Activated CD8-positive, alpha-beta T cell treated with anti-CD3 and anti-CD28 coated beads, Interleukin-2, amount 10 ng/mL, durations not matched to agents 7 days and 5 days (primary cell): ENCODE data around the gene CDCA5. TPM values are rescaled to one million over a fixed set of nuclear protein-coding genes. Genes with fewer than 3 reads are reported as not detected.

Source experiments
- ATAC-seq: fragments of 150-1000 bp; cut with Tn5 transposase; one replicate; pipeline ENCODE4 v1.10.0; 2021; ENCODE audit warnings: moderate library complexity
- CTCF ChIA-PET: fragments of 350-600 bp; sonication (Branson Sonifier 250); formaldehyde crosslinking; loops from one replicate; lab custom pipeline; 2021; ENCODE audit warnings: antibody characterized with exemption; lab: Charles Lee
- POLR2A ChIA-PET: fragments of 350-600 bp; sonication (Branson Sonifier 250); formaldehyde crosslinking; loops from one replicate; lab custom pipeline; 2021; ENCODE audit warnings: antibody characterized with exemption; lab: Charles Lee
- DNase-seq: peaks from one replicate; pipeline ENCODE4 v3.0.0-alpha.2; 2020
- H3K27ac Mint-ChIP-seq: one replicate; pipeline ENCODE4 v1.8.0; 2021; ENCODE audit warnings: mild to moderate bottlenecking, mixed read lengths
- H3K27me3 Mint-ChIP-seq: one replicate; pipeline ENCODE4 v1.8.0; 2021; ENCODE audit warnings: low read depth, mixed read lengths
- H3K36me3 Mint-ChIP-seq: one replicate; pipeline ENCODE4 v1.8.0; 2021; ENCODE audit warnings: low read depth, mixed read lengths
- H3K4me1 Mint-ChIP-seq: one replicate; pipeline ENCODE4 v1.8.0; 2021; ENCODE audit warnings: low read depth, mixed read lengths
- H3K4me3 Mint-ChIP-seq: one replicate; pipeline ENCODE4 v1.8.0; 2021; ENCODE audit warnings: mild to moderate bottlenecking, mixed read lengths
- H3K9me3 Mint-ChIP-seq: one replicate; pipeline ENCODE4 v1.8.0; 2022; ENCODE audit warnings: mixed read lengths; ENCODE audit not compliant: insufficient read depth
- total RNA-seq, 2 experiments: library from RNA; stranded (reverse); gene quantifications; one replicate each; pipeline ENCODE4 v1.2.3, GENCODE V29; 2021

The CDCA5 gene
- total RNA-seq, 2 experiments from 2014 or later: 127 to 129 TPM

DNA sequence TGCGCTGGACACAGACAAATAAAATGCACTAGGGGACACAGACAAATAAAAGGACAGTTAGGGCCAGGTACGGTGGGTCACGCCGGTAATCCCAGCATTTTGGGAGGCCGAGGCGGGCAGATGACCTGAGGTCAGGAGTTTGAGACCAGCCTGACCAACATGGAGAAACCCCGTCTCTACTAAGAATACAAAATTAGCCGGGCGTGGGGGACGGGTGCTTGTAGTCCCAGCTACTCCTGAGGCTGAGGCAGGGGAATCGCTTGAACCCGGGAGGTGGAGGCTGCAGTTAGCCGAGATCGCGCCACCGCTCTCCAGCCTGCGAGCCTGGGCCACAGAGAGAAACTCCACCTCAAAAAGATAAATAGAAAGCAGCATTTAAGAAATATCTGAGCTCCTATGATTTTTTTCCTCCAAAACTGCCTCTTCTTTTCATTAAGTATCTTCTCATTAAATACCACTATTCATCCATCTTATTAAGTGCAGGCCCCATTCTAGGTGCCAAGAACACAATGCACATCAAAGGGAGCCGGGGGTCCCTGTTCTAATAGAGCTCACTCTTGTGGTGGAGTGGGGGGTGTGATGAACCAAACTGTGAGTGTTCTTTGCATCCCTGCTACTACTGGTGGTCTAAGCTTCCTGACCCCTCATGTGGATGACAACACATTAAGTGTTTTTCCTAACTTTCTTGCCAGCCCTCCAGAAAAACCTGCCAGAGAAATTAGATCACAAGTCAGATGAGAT, 34.4 kb upstream of the CDCA5 start:
- CTCF ChIA-PET: interaction anchor here (0.6 to 3.0 kb wide), 24 partner anchors 8 to 379 kb away, joined by 3 to 17 read pairs (median 6); partner anchors contain the start of genes ARL2, SAC3D1, SF1 and SYVN1
- Mint-ChIP-seq H3K27ac (peak overlapping the region; percentile 97), H3K4me1 (peaks cover 64% of the 10 kb centered on the region)

GRCh38 chr11:65117206-65118096, 33.6 kb upstream of the CDCA5 start, which contains the start of gene ZNHIT2:
TSS of gene ZNHIT2 (minus strand) at chr11:65117701. CDS start at chr11:65117653, 48 bp downstream.
- DNase-seq: peak; percentile 100
- Mint-ChIP-seq H3K36me3 (peaks cover 56% of the 10 kb centered on the region), H3K27ac (peak within 1 kb of the TSS; percentile 97), H3K4me1 (peaks cover 63% of the 10 kb centered on the region), H3K9me3 (no peaks in the 10 kb centered on the region), H3K27me3 (no peaks in the 10 kb centered on the region), H3K4me3 (peak within 1 kb of the TSS; percentile 90)
- POLR2A ChIA-PET: interaction anchor here (0.6 to 3.4 kb wide), 15 partner anchors 10 to 659 kb away, joined by 3 to 14 read pairs (median 4); partner anchors contain the start of genes ARL2, EHBP1L1, POLA2 and SAC3D1
- CTCF ChIA-PET: interaction anchor here (0.6 to 3.0 kb wide), 33 partner anchors 7 to 800 kb away, joined by 3 to 17 read pairs (median 5); partner anchors contain the start of genes ARL2, CAPN1, CDC42BPG and CDCA5
- ATAC-seq: peak; percentile 66

More for the DNA sequence above, 34.4 kb upstream of the CDCA5 start:
- peaks cover 60% of the 10 kb centered on the region for H3K36me3 Mint-ChIP-seq
- POLR2A ChIA-PET: interaction anchor here (0.6 to 3.4 kb wide), 15 partner anchors 9 to 658 kb away, joined by 3 to 14 read pairs (median 4); partner anchors contain the start of genes ARL2, EHBP1L1, POLA2 and SAC3D1
- no peaks in the 10 kb centered on the region for H3K27me3 Mint-ChIP-seq
- DNase-seq (no peak), ATAC-seq (no peak)
- H3K4me3 Mint-ChIP-seq: peak overlapping the region; percentile 90
- no peaks in the 10 kb centered on the region for H3K9me3 Mint-ChIP-seq

GRCh38 chr11:65116370-65117205, 32.7 kb upstream of the CDCA5 start:
- Mint-ChIP-seq H3K9me3 (no peaks in the 10 kb centered on the region), H3K27me3 (no peaks in the 10 kb centered on the region), H3K4me1 (peaks cover 66% of the 10 kb centered on the region), H3K4me3 (peak overlapping the region; percentile 90), H3K27ac (peak overlapping the region; percentile 97), H3K36me3 (peaks cover 48% of the 10 kb centered on the region)
- ChIA-PET CTCF (interaction anchor here (0.9 to 3.0 kb wide), 19 partner anchors 13 to 272 kb away, joined by 3 to 17 read pairs (median 6); partner anchors contain the start of genes ARL2, CAPN1, CDC42BPG and CDCA5), POLR2A (interaction anchor here (1.0 to 3.4 kb wide), 8 partner anchors 14 to 239 kb away, joined by 3 to 14 read pairs (median 8); partner anchors contain the start of genes ARL2, POLA2, SAC3D1 and VPS51)
- DNase-seq: peak; percentile 72
- peak; percentile 3 for ATAC-seq

- Mint-ChIP-seq H3K27me3 (no peaks in the 10 kb centered on the region), H3K27ac (peak overlapping the region; percentile 97), H3K4me1 (peaks cover 68% of the 10 kb centered on the region), H3K4me3 (peak overlapping the region; percentile 90), H3K9me3 (no peaks in the 10 kb centered on the region), H3K36me3 (peaks cover 40% of the 10 kb centered on the region)
- no peak for ATAC-seq
- ChIA-PET POLR2A (interaction anchor here (3.4 kb wide), 1 partner anchor 19 kb away, joined by 14 read pairs; the partner anchor contains the start of gene VPS51), CTCF (interaction anchor here (3.0 kb wide), 1 partner anchor 20 kb away, joined by 17 read pairs; the partner anchor contains the start of gene SYVN1)
- DNase-seq: no peak
Measured at GRCh38 chr11:65115361-65116082, 31.7 kb upstream of the CDCA5 start.

GRCh38 chr11:65114538-65115171, 30.8 kb upstream of the CDCA5 start:
- Mint-ChIP-seq H3K27me3 (no peaks in the 10 kb centered on the region), H3K4me1 (peaks cover 65% of the 10 kb centered on the region), H3K36me3 (peaks cover 35% of the 10 kb centered on the region), H3K27ac (peak overlapping the region; percentile 33), H3K9me3 (no peaks in the 10 kb centered on the region), H3K4me3 (no peak overlapping the region)
- no peak for ATAC-seq
- ChIA-PET CTCF (interaction anchor here (0.7 to 5.2 kb wide), 3 partner anchors 18 to 267 kb away, joined by 3 to 117 read pairs (median 27); partner anchors contain the start of genes CDCA5 and VPS51), POLR2A (interaction anchor here (3.4 kb wide), 1 partner anchor 18 kb away, joined by 14 read pairs; the partner anchor contains the start of gene VPS51)
- no peak for DNase-seq

- ATAC-seq: no peak
- POLR2A ChIA-PET: interaction anchor here (1.3 to 4.7 kb wide), 3 partner anchors 8 to 31 kb away, joined by 5 to 28 read pairs (median 15); partner anchors contain the start of genes CDCA5, FAU, MRPL49 and VPS51
Measured at GRCh38 chr11:65113839-65114238, 30.0 kb upstream of the CDCA5 start.

DNA sequence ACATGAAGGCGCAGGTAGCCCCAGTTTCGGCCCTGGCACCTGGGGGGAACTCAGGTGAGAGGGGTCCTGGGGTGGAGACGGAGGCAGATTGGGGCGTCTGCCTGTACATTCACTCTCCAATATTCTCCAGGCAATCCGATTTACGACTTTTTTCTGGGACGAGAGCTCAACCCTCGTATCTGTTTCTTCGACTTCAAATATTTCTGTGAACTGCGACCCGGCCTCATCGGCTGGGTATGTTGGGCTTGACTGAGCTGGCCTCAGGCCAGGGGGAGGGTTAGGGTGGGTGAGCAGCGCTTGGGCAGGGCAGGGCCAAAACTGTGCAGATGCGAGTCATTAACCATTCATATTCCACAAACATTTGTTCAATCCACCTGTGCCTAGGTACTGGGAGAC, 29.5 kb upstream of the CDCA5 start:
- H3K4me1 Mint-ChIP-seq: peaks cover 57% of the 10 kb centered on the region
- ATAC-seq: no peak
- peaks cover 24% of the 10 kb centered on the region for H3K36me3 Mint-ChIP-seq
- DNase-seq: no peak
- no peaks in the 10 kb centered on the region for H3K9me3 Mint-ChIP-seq
- ChIA-PET CTCF (interaction anchor here (0.8 to 5.2 kb wide), 16 partner anchors 8 to 266 kb away, joined by 3 to 117 read pairs (median 6); partner anchors contain the start of genes ARL2, CAPN1, FAU and MRPL49), POLR2A (interaction anchor here (1.0 to 4.7 kb wide), 6 partner anchors 8 to 255 kb away, joined by 3 to 28 read pairs (median 4); partner anchors contain the start of genes CDCA5, FAU, MRPL49 and SAC3D1)
- H3K27me3 Mint-ChIP-seq: no peaks in the 10 kb centered on the region
- H3K4me3 Mint-ChIP-seq: peak overlapping the region; percentile 89
- H3K27ac Mint-ChIP-seq: peak overlapping the region; percentile 91

More at GRCh38 chr11:65113839-65114238, 30.0 kb upstream of the CDCA5 start:
- Mint-ChIP-seq H3K27ac (no peak overlapping the region), H3K4me3 (peak overlapping the region; percentile 89), H3K27me3 (no peaks in the 10 kb centered on the region), H3K36me3 (peaks cover 29% of the 10 kb centered on the region), H3K4me1 (peaks cover 61% of the 10 kb centered on the region), H3K9me3 (no peaks in the 10 kb centered on the region)
- CTCF ChIA-PET: interaction anchor here (1.3 to 5.2 kb wide), 9 partner anchors 8 to 266 kb away, joined by 3 to 117 read pairs (median 27); partner anchors contain the start of genes ARL2, CAPN1, FAU and MRPL49
- no peak for DNase-seq

- peaks cover 52% of the 10 kb centered on the region for H3K4me1 Mint-ChIP-seq
- H3K9me3 Mint-ChIP-seq: no peaks in the 10 kb centered on the region
- ChIA-PET CTCF (interaction anchor here (0.8 to 5.2 kb wide), 19 partner anchors 8 to 667 kb away, joined by 3 to 117 read pairs (median 5); partner anchors contain the start of genes ARL2, CAPN1, CDCA5 and FAU), POLR2A (interaction anchor here (0.6 to 4.7 kb wide), 10 partner anchors 9 to 795 kb away, joined by 3 to 28 read pairs (median 4); partner anchors contain the start of genes CDCA5, FAU, MRPL49 and PRDX5)
- peak overlapping the region; percentile 89 for H3K4me3 Mint-ChIP-seq
- H3K27me3 Mint-ChIP-seq: no peaks in the 10 kb centered on the region
- peaks cover 20% of the 10 kb centered on the region for H3K36me3 Mint-ChIP-seq
- peak; percentile 82 for DNase-seq
- peak overlapping the region; percentile 91 for H3K27ac Mint-ChIP-seq
- peak; percentile 56 for ATAC-seq
Measured at GRCh38 chr11:65112546-65113360, 28.9 kb upstream of the CDCA5 start.
